HFFc6 (cell line): Measurements from ENCODE around the gene BCL2A1. TPM values are rescaled to one million over a fixed set of nuclear protein-coding genes. Genes with fewer than 3 reads are reported as not detected.
"Not testable (repeated sequence)": the region's sequence is repeated elsewhere in the genome, so short reads cannot be mapped to it uniquely, and the experiment has no call there.

Source experiments
- DNase-seq: peaks from one replicate; pipeline ENCODE4 v3.0.0-alpha.2; 2018
- H3K27ac Mint-ChIP-seq: 2 replicates; pipeline ENCODE4 v1.8.0; 2020; ENCODE audit warnings: mild to moderate bottlenecking, mixed read lengths
- H3K27me3 Mint-ChIP-seq: 2 replicates; pipeline ENCODE4 v1.8.0; 2021; ENCODE audit warnings: mild to moderate bottlenecking, moderate library complexity, mixed read lengths; ENCODE audit not compliant: insufficient read depth
- H3K36me3 Mint-ChIP-seq: 2 replicates; pipeline ENCODE4 v1.8.0; 2021; ENCODE audit warnings: low read depth, mixed read lengths
- H3K4me1 Mint-ChIP-seq: 2 replicates; pipeline ENCODE4 v1.8.0; 2020; ENCODE audit warnings: low read depth, mixed read lengths
- H3K4me3 Mint-ChIP-seq: 2 replicates; pipeline ENCODE4 v1.8.0; 2020; ENCODE audit warnings: mild to moderate bottlenecking, moderate library complexity, mixed read lengths
- H3K9me3 Mint-ChIP-seq: 2 replicates; pipeline ENCODE4 v1.8.0; 2020; ENCODE audit warnings: mild to moderate bottlenecking, mixed read lengths
- total RNA-seq, 6 experiments: library from RNA; stranded (reverse); fragmentation: NEBNext Ultra II Directional; extraction: Animal tissue kit (Norgen Biotek cat#: 25700); gene quantifications; 2 replicates in 1 of 6; 3 replicates in 5 of 6; pipeline ENCODE4 v1.2.3, GENCODE V29; 2021
- TF ChIP-seq, protein P1 (sequence below): fragments of 200-600 bp; sonication (generic); IDR thresholded peaks from 2 replicates; pipeline ENCODE4 v1.5.0; 2021; ENCODE audit warnings: antibody characterized with exemption, mild to moderate bottlenecking

BCL2A1 gene
- total RNA-seq, 6 experiments from 2014 or later: 0.27 to 0.46 TPM; not detected in 4

DNA sequence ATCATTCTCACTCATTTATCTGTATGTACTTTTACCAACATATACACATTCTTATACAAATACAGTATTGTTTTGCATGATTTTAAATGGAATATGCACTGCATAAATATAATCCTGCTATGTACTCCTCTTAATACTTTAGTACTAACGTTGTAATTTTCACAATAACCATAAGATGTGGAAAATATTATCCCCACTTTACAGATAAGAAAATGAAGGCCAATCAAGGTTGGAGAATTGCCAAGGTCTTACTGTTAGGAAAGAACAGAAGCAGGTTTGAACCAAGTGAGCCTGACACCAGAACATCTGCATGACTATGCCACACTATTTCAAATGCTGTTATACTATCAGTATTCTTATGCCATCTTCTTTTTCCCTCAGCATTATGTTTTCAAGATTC is 32.9 kb downstream of the BCL2A1 start:
- no peaks in the 10 kb centered on the region for H3K9me3 Mint-ChIP-seq
- no peak overlapping the region for H3K4me3 Mint-ChIP-seq
- peaks cover 15% of the 10 kb centered on the region for H3K4me1 Mint-ChIP-seq

GRCh38 chr15:79935556-79936201 is 35.3 kb downstream of the BCL2A1 start:
- not testable (repeated sequence) for H3K27ac Mint-ChIP-seq, H3K4me1 Mint-ChIP-seq, H3K36me3 Mint-ChIP-seq

More for the DNA sequence above, 32.9 kb downstream of the BCL2A1 start:
- no peak for DNase-seq
- Mint-ChIP-seq H3K27ac (no peak overlapping the region), H3K36me3 (no peaks in the 10 kb centered on the region), H3K27me3 (peaks cover 6% of the 10 kb centered on the region)
- TF ChIP-seq, protein P1, sequence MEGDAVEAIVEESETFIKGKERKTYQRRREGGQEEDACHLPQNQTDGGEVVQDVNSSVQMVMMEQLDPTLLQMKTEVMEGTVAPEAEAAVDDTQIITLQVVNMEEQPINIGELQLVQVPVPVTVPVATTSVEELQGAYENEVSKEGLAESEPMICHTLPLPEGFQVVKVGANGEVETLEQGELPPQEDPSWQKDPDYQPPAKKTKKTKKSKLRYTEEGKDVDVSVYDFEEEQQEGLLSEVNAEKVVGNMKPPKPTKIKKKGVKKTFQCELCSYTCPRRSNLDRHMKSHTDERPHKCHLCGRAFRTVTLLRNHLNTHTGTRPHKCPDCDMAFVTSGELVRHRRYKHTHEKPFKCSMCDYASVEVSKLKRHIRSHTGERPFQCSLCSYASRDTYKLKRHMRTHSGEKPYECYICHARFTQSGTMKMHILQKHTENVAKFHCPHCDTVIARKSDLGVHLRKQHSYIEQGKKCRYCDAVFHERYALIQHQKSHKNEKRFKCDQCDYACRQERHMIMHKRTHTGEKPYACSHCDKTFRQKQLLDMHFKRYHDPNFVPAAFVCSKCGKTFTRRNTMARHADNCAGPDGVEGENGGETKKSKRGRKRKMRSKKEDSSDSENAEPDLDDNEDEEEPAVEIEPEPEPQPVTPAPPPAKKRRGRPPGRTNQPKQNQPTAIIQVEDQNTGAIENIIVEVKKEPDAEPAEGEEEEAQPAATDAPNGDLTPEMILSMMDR: no peak

GRCh38 chr15:79933231-79933630 is 37.8 kb downstream of the BCL2A1 start:
- Mint-ChIP-seq H3K4me1 (no peaks in the 10 kb centered on the region), H3K4me3 (no peak overlapping the region), H3K36me3 (no peaks in the 10 kb centered on the region), H3K9me3 (no peaks in the 10 kb centered on the region), H3K27ac (no peak overlapping the region), H3K27me3 (peaks cover 11% of the 10 kb centered on the region)
- TF ChIP-seq, protein P1: no peak
- no peak for DNase-seq

More at GRCh38 chr15:79935556-79936201, 35.3 kb downstream of the BCL2A1 start:
- DNase-seq, H3K27me3 Mint-ChIP-seq, H3K9me3 Mint-ChIP-seq, H3K4me3 Mint-ChIP-seq: not testable (repeated sequence)

DNA sequence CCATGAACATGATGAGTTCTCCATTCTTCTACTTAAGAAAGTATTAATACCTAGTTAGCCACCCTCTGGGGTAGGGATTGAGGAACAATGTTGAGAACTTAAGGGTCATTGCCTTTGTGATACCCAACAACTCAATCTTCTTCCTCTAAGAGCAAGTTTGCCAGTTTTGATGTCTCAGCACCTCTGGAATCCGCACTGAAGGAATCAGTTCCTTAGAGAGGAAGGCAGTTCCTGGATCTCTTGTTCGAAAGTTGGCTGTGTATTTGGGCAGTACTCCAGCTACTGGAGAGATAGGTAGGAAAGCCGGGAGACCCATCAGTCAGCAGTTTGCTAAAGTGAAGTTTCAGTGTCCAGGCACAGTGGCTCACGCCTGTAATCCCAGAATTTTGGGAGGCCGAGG is 38.5 kb downstream of the BCL2A1 start:
- TF ChIP-seq, protein P1: no peak
- H3K27me3 Mint-ChIP-seq: peaks cover 11% of the 10 kb centered on the region
- DNase-seq: no peak
- no peaks in the 10 kb centered on the region for H3K36me3 Mint-ChIP-seq
- no peak overlapping the region for H3K27ac Mint-ChIP-seq
- no peaks in the 10 kb centered on the region for H3K9me3 Mint-ChIP-seq
- H3K4me1 Mint-ChIP-seq: no peaks in the 10 kb centered on the region
- no peak overlapping the region for H3K4me3 Mint-ChIP-seq

- Mint-ChIP-seq H3K4me3 (no peak overlapping the region), H3K4me1 (no peaks in the 10 kb centered on the region), H3K9me3 (peaks cover 6% of the 10 kb centered on the region; the same call in 1 of the 2 replicates), H3K27me3 (peaks cover 10% of the 10 kb centered on the region), H3K36me3 (no peaks in the 10 kb centered on the region; the same call in 1 of the 2 replicates), H3K27ac (no peak overlapping the region)
- TF ChIP-seq, protein P1: no peak
- DNase-seq: no peak
These were observed 40.5 kb downstream of the BCL2A1 start for GRCh38 chr15:79930516-79930915.

- no peak overlapping the region for H3K4me3 Mint-ChIP-seq
- H3K36me3 Mint-ChIP-seq: no peaks in the 10 kb centered on the region; the same call in 1 of the 2 replicates
- H3K27me3 Mint-ChIP-seq: peaks cover 10% of the 10 kb centered on the region
- DNase-seq: no peak
- no peaks in the 10 kb centered on the region for H3K4me1 Mint-ChIP-seq
- no peak overlapping the region for H3K27ac Mint-ChIP-seq
- TF ChIP-seq, protein P1: no peak
- H3K9me3 Mint-ChIP-seq: peaks cover 9% of the 10 kb centered on the region; the same call in 1 of the 2 replicates
These were observed 41.6 kb downstream of the BCL2A1 start for GRCh38 chr15:79929412-79929811.

GRCh38 chr15:79926116-79926515 is 44.9 kb downstream of the BCL2A1 start:
- peaks cover 23% of the 10 kb centered on the region for H3K9me3 Mint-ChIP-seq
- not testable (repeated sequence) for DNase-seq
- H3K4me1 Mint-ChIP-seq: peaks cover 16% of the 10 kb centered on the region

More at GRCh38 chr15:79926116-79926515, 44.9 kb downstream of the BCL2A1 start:
- not testable (repeated sequence) for H3K27me3 Mint-ChIP-seq, H3K27ac Mint-ChIP-seq, H3K4me3 Mint-ChIP-seq
- peaks cover 13% of the 10 kb centered on the region for H3K36me3 Mint-ChIP-seq
